ENCODE data around the gene MTA1.

DNA sequence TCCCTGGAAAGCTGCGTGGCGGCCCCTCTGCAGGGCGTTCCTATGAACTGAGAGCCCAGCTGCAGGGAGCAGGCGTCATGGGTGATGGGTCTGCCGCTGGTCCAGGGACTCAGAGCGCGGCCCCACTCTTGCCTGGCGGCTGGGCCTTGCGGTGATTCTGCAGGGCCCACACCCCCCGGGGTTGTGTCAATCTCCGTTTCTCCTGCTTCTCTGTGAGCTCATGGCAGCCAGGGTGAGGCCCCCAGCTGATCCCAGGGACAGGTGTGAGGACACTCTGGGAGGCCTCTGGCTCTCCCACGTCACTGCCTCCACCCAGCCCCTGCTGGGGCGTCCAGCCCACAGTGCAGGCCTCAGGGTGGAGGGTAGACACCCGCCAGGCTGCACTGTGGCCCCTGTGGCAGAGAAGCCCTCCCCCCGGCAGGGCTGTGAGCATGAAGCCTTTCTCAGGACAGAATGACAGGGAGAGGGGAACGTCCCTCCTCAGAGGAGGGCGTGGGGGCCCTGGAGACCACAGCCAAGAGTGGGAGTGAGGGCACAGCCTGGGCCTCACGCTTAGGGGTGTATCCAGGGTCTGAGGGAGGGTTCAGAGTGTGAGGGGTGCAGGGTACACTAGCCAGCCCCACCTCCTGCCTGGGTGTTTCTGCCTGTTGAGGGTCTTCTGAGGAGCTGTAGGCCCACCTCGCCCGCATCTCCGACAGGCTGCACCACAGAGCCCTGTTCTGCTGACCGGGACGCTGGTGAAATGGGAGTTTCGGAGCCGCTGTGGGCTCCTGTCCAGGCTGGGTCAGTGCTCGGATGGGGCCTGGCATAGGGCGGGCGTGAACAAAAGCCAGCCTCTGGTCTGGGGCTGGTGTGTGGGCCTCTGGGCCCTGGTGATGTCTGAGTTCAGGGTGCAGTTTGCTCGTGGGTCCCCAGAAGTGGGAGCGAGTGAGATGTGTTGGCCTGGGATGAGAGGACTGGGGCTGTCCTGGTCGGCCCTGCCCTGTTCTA, 28.3 kb downstream of the MTA1 start:
- TF ChIP-seq, protein P1, sequence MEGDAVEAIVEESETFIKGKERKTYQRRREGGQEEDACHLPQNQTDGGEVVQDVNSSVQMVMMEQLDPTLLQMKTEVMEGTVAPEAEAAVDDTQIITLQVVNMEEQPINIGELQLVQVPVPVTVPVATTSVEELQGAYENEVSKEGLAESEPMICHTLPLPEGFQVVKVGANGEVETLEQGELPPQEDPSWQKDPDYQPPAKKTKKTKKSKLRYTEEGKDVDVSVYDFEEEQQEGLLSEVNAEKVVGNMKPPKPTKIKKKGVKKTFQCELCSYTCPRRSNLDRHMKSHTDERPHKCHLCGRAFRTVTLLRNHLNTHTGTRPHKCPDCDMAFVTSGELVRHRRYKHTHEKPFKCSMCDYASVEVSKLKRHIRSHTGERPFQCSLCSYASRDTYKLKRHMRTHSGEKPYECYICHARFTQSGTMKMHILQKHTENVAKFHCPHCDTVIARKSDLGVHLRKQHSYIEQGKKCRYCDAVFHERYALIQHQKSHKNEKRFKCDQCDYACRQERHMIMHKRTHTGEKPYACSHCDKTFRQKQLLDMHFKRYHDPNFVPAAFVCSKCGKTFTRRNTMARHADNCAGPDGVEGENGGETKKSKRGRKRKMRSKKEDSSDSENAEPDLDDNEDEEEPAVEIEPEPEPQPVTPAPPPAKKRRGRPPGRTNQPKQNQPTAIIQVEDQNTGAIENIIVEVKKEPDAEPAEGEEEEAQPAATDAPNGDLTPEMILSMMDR (IDR thresholded peaks at IDR 0.05): no peak
- no peak for TF ChIP-seq EZH2 (IDR thresholded peaks at IDR 0.05; ENCODE audit: borderline replicate concordance, insufficient read depth, low read depth, low read length, poor library complexity, severe bottlenecking)
